Activated CD8-positive, alpha-beta memory T cell treated with anti-CD3 and anti-CD28 coated beads for 36 hours (primary cell): ENCODE data around the gene APPL1. TPM values are rescaled to one million over a fixed set of nuclear protein-coding genes. Genes with fewer than 3 reads are reported as not detected.

Experiments used
- total RNA-seq, 2 experiments: library from RNA; stranded (reverse); gene quantifications; one replicate each; pipeline ENCODE4 v1.2.3, GENCODE V29; 2021

APPL1 gene
- total RNA-seq, 2 experiments from 2014 or later = 40.5 to 43.7 TPM

Other genes with a start within 250 kb of the APPL1 start
- gene SPATA12, start 167.1 kb upstream of the APPL1 start, total RNA-seq = not detected
- gene IL17RD, start 62.4 kb upstream of the APPL1 start, total RNA-seq = under 1 TPM in 1 of 2 experiments, not detected in 1; 0.02 TPM
- gene HESX1, start 27.8 kb upstream of the APPL1 start, total RNA-seq = under 1 TPM; 0.57 to 0.65 TPM
- not detected for gene ASB14, start 65.0 kb downstream of the APPL1 start, total RNA-seq